Natural killer cell (primary cell): Measurements from ENCODE around the gene SPATA22. TPM values are rescaled to one million over a fixed set of nuclear protein-coding genes. Genes with fewer than 3 reads are reported as not detected.

Source experiments
- ATAC-seq, 3 donors: fragments of 150-1000 bp in 2 of 3; fragments of 200-7000 bp in 1 of 3; cut with Tn5 transposase; 1 replicate in 1 of 3; 2 replicates in 2 of 3; pipeline ENCODE4 v1.10.0; 2021; ENCODE audit warnings: mild to moderate bottlenecking in 2 of 3, moderate library complexity in 2 of 3
- DNase-seq, 2 donors: peaks; one replicate each; pipeline versions ENCODE4 v3.0.0 to v3.0.0-alpha.2; 2013 to 2021; ENCODE audit warnings: mixed read lengths in 1 of 2
- H3K27ac ChIP-seq: one replicate; pipeline ENCODE4 v1.5.1; 2013; ENCODE audit warnings: mild to moderate bottlenecking, low read length
- H3K27me3 ChIP-seq: one replicate; pipeline ENCODE4 v1.6.1; 2013; ENCODE audit warnings: low read length; ENCODE audit not compliant: control insufficient read depth, insufficient read depth
- H3K36me3 ChIP-seq: one replicate; pipeline ENCODE4 v1.6.1; 2013; ENCODE audit warnings: low read length; ENCODE audit not compliant: control insufficient read depth, insufficient read depth
- H3K4me1 ChIP-seq: one replicate; pipeline ENCODE4 v1.6.1; 2013; ENCODE audit warnings: low read length; ENCODE audit not compliant: control insufficient read depth, insufficient read depth
- H3K4me3 ChIP-seq: one replicate; pipeline ENCODE4 v1.5.1; 2013; ENCODE audit warnings: low read length
- H3K9me3 ChIP-seq: one replicate; pipeline ENCODE4 v1.6.1; 2013; ENCODE audit warnings: low read length; ENCODE audit not compliant: control insufficient read depth, insufficient read depth
- H3K27ac Mint-ChIP-seq, 2 donors: one replicate each; pipeline ENCODE4 v1.8.0; 2022; ENCODE audit warnings: mild to moderate bottlenecking in 2 of 2, mixed read lengths in 2 of 2, moderate library complexity in 1 of 2
- H3K27me3 Mint-ChIP-seq, 2 donors: one replicate each; pipeline ENCODE4 v1.8.0; 2022; ENCODE audit warnings: low read depth in 2 of 2, mixed read lengths in 2 of 2
- H3K36me3 Mint-ChIP-seq: one replicate; pipeline ENCODE4 v1.8.0; 2022; ENCODE audit warnings: mixed read lengths
- H3K4me1 Mint-ChIP-seq, 2 donors: one replicate each; pipeline ENCODE4 v1.8.0; 2022; ENCODE audit warnings: mixed read lengths in 2 of 2
- H3K4me3 Mint-ChIP-seq: one replicate; pipeline ENCODE4 v1.8.0; 2022; ENCODE audit warnings: mild to moderate bottlenecking, moderate library complexity, mixed read lengths
- H3K9me3 Mint-ChIP-seq, 2 donors: one replicate each; pipeline ENCODE4 v1.8.0; 2022; ENCODE audit warnings: mixed read lengths in 2 of 2
- CTCF ChIP-seq: fragments of 200-600 bp; IDR thresholded peaks from one replicate; pipeline ENCODE4 v1.8.0; 2022; ENCODE audit warnings: antibody characterized with exemption
- WGBS: methylation state at CpG from one replicate; pipeline ENCODE4 v1.1.7; 2013; ENCODE audit warnings: missing lambda C conversion rate; ENCODE audit not compliant: insufficient coverage; 5-methylcytosine and 5-hydroxymethylcytosine counted together
- intact Hi-C: fragments of 100-400 bp; cut with micrococcal nuclease; formaldehyde crosslinking; loops from one replicate; pipeline ENCODE4 v1.14.2; 2022
- total RNA-seq, 4 donors: library from RNA; stranded (reverse); fragments of 120-200 nt in 1 of 4; gene quantifications; one replicate each; pipeline versions ENCODE4 v1.2.3 to v1.2.4, GENCODE V29; 2013 to 2022

The SPATA22 gene
- total RNA-seq, 3 donors from 2014 or later (not counting 1 experiment from before 2014, with no cell fraction given), result 1.3 TPM; not detected in 2

GRCh38 chr17:3497101-3497500, 25.5 kb upstream of the SPATA22 start:
- 70% methylated on average over 5 of the region's 7 CpGs for WGBS
- Histone ChIP-seq H3K4me3 (no peak overlapping the region), H3K27ac (no peak overlapping the region), H3K36me3 (no peaks in the 10 kb centered on the region), H3K27me3 (no peaks in the 10 kb centered on the region), H3K9me3 (no peaks in the 10 kb centered on the region), H3K4me1 (no peaks in the 10 kb centered on the region)
- Mint-ChIP-seq H3K27me3 (peaks cover 6 to 7% of the 10 kb centered on the region in 2 donors), H3K27ac (no peak overlapping the region), H3K9me3 (no peaks in the 10 kb centered on the region), H3K4me1 (no peaks in the 10 kb centered on the region), H3K4me3 (no peak overlapping the region), H3K36me3 (no peaks in the 10 kb centered on the region)
- TF ChIP-seq CTCF, result no peak
- DNase-seq (no peak), ATAC-seq (no peak)
- intact Hi-C loops, result no loop called here

- Histone ChIP-seq H3K4me1 (no peaks in the 10 kb centered on the region), H3K27ac (no peak overlapping the region), H3K36me3 (no peaks in the 10 kb centered on the region), H3K27me3 (no peaks in the 10 kb centered on the region), H3K9me3 (no peaks in the 10 kb centered on the region), H3K4me3 (no peak overlapping the region)
- WGBS, result 90% methylated on average over 7 of the region's 8 CpGs
- Mint-ChIP-seq H3K27me3 (peaks cover 19 to 24% of the 10 kb centered on the region in 2 donors), H3K9me3 (no peaks in the 10 kb centered on the region), H3K4me3 (no peak overlapping the region), H3K4me1 (no peaks in the 10 kb centered on the region), H3K27ac (no peak overlapping the region), H3K36me3 (no peaks in the 10 kb centered on the region)
- ATAC-seq (no peak), DNase-seq (no peak)
- intact Hi-C loops, result no loop called here
- no peak for TF ChIP-seq CTCF
Measured at GRCh38 chr17:3485481-3486068, 14.0 kb upstream of the SPATA22 start.

GRCh38 chr17:3482852-3483251, 11.2 kb upstream of the SPATA22 start:
- Histone ChIP-seq H3K27ac (no peak overlapping the region), H3K27me3 (no peaks in the 10 kb centered on the region), H3K4me3 (no peak overlapping the region), H3K36me3 (no peaks in the 10 kb centered on the region), H3K9me3 (no peaks in the 10 kb centered on the region), H3K4me1 (no peaks in the 10 kb centered on the region)
- Mint-ChIP-seq H3K9me3 (no peaks in the 10 kb centered on the region), H3K4me3 (no peak overlapping the region), H3K4me1 (no peaks in the 10 kb centered on the region), H3K36me3 (no peaks in the 10 kb centered on the region), H3K27ac (no peak overlapping the region), H3K27me3 (peaks cover 6 to 22% of the 10 kb centered on the region in 2 donors)
- DNase-seq, result no peak
- ATAC-seq, result no peak
- WGBS, result 90% methylated on average over 1 of the region's 3 CpGs
- intact Hi-C loops, result no loop called here
- TF ChIP-seq CTCF, result no peak

- intact Hi-C loops, result no loop called here
- Mint-ChIP-seq H3K36me3 (no peaks in the 10 kb centered on the region), H3K9me3 (no peaks in the 10 kb centered on the region), H3K4me1 (peaks cover 5 to 7% of the 10 kb centered on the region in 2 donors), H3K4me3 (no peak overlapping the region), H3K27ac (no peak overlapping the region), H3K27me3 (peaks cover 0 to 17% of the 10 kb centered on the region in 2 donors)
- H3K27ac ChIP-seq, result no peak overlapping the region
- H3K27me3 ChIP-seq, result no peaks in the 10 kb centered on the region
- 95% methylated on average over 3 of the region's 3 CpGs for WGBS
- H3K4me3 ChIP-seq, result no peak overlapping the region
- H3K36me3 ChIP-seq, result no peaks in the 10 kb centered on the region
- no peaks in the 10 kb centered on the region for H3K4me1 ChIP-seq
- TF ChIP-seq CTCF, result no peak
- H3K9me3 ChIP-seq, result no peaks in the 10 kb centered on the region
- ATAC-seq (no peak), DNase-seq (no peak)
Measured at GRCh38 chr17:3479988-3480387, 8.4 kb upstream of the SPATA22 start.
